ENCODE results near the gene QRICH1.

QRICH1 gene, protein sequence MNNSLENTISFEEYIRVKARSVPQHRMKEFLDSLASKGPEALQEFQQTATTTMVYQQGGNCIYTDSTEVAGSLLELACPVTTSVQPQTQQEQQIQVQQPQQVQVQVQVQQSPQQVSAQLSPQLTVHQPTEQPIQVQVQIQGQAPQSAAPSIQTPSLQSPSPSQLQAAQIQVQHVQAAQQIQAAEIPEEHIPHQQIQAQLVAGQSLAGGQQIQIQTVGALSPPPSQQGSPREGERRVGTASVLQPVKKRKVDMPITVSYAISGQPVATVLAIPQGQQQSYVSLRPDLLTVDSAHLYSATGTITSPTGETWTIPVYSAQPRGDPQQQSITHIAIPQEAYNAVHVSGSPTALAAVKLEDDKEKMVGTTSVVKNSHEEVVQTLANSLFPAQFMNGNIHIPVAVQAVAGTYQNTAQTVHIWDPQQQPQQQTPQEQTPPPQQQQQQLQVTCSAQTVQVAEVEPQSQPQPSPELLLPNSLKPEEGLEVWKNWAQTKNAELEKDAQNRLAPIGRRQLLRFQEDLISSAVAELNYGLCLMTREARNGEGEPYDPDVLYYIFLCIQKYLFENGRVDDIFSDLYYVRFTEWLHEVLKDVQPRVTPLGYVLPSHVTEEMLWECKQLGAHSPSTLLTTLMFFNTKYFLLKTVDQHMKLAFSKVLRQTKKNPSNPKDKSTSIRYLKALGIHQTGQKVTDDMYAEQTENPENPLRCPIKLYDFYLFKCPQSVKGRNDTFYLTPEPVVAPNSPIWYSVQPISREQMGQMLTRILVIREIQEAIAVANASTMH

DNA sequence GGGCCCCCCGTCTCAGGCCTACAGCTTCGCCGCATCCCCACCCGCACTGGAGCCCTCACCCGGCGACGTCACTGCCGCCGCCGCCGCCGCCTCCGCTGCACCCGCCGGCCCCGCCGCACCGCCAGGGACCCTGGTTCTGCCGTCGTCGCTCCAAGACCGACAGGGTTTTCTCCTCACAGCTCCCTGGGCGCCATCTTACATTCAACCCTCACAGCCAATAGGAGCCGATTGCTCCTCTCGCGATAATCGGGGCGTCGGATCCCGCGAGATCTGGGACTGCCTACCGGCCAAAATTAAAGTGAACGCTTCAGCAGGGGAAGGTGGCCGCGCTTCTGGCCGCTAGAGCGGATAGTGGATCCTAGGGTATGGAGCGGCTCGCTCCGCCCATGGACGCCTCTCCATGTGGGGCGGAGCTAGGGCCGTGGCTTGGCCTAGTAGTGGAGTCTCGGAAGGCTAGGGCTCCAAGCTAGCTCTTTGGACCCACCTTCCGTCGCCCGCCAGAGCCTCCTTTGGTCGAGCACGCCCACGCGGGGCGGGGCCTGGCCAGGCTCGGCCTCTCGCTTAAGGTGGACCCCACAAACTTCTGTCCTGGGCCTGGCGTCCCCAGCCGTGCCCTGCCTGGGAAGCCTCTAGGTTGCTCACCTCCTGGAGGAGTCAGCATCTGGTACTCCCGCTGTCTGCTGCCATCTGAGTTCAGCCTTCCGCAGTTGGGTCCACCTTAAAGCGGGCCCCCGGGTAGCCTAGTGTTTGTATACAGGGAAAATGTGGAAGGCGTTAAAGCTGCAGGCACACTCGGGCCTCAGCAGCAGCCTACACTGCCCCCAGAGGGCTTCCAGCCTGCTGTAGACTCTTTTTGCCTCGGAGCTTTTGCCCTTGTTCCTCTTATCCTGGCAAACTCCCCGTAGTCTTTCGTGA lies at the start of gene QRICH1:
Gene QRICH1, minus strand, starts transcription at position 219 of the 915 bp plus-strand sequence. CDS start 17,054 bp downstream, outside the sequence.
- peak; percentile 97 for DNase-seq
- Mint-ChIP-seq H3K36me3 (ENCODE audit: low read depth) (peaks cover 75% of the 10 kb centered on the region), H3K27ac (peak within 1 kb of the TSS; percentile 98), H3K4me1 (ENCODE audit: low read depth) (peaks cover 38% of the 10 kb centered on the region), H3K9me3 (no peaks in the 10 kb centered on the region), H3K27me3 (no peaks in the 10 kb centered on the region), H3K4me3 (peak within 1 kb of the TSS; percentile 93)

GRCh38 chr3:49140080-49140479 lies 46.2 kb upstream of the QRICH1 start:
- Mint-ChIP-seq H3K4me3 (no peak overlapping the region), H3K27me3 (peaks cover 6% of the 10 kb centered on the region), H3K9me3 (peaks cover 4% of the 10 kb centered on the region), H3K27ac (no peak overlapping the region), H3K36me3 (ENCODE audit: low read depth) (no peaks in the 10 kb centered on the region), H3K4me1 (ENCODE audit: low read depth) (no peaks in the 10 kb centered on the region)
- no peak for DNase-seq

GRCh38 chr3:49135499-49135898 lies 41.6 kb upstream of the QRICH1 start:
- Mint-ChIP-seq H3K27ac (no peak overlapping the region), H3K27me3 (peaks cover 33% of the 10 kb centered on the region), H3K4me3 (no peak overlapping the region), H3K36me3 (ENCODE audit: low read depth) (no peaks in the 10 kb centered on the region), H3K4me1 (ENCODE audit: low read depth) (peaks cover 1% of the 10 kb centered on the region), H3K9me3 (no peaks in the 10 kb centered on the region)
- no peak for DNase-seq

- H3K36me3 Mint-ChIP-seq (ENCODE audit: low read depth) = no peaks in the 10 kb centered on the region
- DNase-seq = no peak
- no peak overlapping the region for H3K4me3 Mint-ChIP-seq
- no peaks in the 10 kb centered on the region for H3K9me3 Mint-ChIP-seq
- H3K4me1 Mint-ChIP-seq (ENCODE audit: low read depth) = peaks cover 1% of the 10 kb centered on the region
- H3K27me3 Mint-ChIP-seq = peaks cover 33% of the 10 kb centered on the region
- H3K27ac Mint-ChIP-seq = no peak overlapping the region
Measured at GRCh38 chr3:49134471-49135265, 40.8 kb upstream of the QRICH1 start.

- Mint-ChIP-seq H3K9me3 (no peaks in the 10 kb centered on the region), H3K4me1 (ENCODE audit: low read depth) (peaks cover 1% of the 10 kb centered on the region), H3K27me3 (peaks cover 33% of the 10 kb centered on the region), H3K27ac (no peak overlapping the region), H3K36me3 (ENCODE audit: low read depth) (no peaks in the 10 kb centered on the region), H3K4me3 (no peak overlapping the region)
- no peak for DNase-seq
Measured at GRCh38 chr3:49133226-49133951, 39.5 kb upstream of the QRICH1 start.

DNA sequence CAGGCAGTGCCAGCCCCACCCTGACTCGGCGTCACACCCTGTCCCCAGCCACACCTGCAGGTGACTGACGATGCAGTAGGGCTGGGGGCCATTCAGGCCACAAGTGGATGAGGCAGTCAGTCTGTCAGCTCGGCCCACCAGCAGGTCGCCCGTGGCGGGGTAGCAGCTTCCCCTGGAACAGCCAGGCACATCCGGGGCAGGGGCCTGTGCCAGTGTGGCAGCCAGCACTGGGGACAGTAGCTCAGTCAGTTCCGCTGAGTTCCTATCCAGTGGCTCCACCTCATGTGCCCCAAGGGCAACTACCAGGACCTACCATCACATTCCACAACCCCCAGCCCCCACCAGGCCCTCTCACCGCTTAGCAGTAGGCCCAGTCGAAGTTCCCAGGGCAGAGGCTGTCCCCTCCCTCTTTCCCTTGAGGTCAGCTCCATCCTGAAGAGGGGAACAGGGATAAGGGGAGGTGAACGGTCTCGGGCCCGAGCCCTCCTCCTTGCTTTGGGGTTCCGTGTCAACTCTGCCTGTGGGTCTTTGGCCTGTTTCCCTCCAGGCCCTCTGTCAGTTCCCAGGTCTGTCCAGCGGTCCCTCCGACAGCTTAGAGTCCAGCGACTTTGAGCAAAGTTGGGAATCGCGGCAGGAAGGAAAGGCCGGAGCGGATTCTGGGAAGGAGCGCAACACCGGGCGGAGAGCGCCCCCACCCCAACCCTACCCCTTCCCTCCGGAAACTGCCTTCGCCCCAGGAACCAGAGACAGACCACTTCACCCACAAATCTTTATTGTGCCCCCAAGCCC lies 38.8 kb upstream of the QRICH1 start, which contains the start of gene LAMB2:
Gene LAMB2, minus strand, starts transcription at position 614 of the 789 bp plus-strand sequence. Its CDS starts 183 bp downstream, at position 431.
- Mint-ChIP-seq H3K27me3 (peaks cover 30% of the 10 kb centered on the region), H3K4me3 (no peak within 1 kb of the TSS), H3K27ac (no peak within 1 kb of the TSS), H3K9me3 (no peaks in the 10 kb centered on the region), H3K4me1 (ENCODE audit: low read depth) (peaks cover 1% of the 10 kb centered on the region), H3K36me3 (ENCODE audit: low read depth) (no peaks in the 10 kb centered on the region)
- no peak for DNase-seq

GRCh38 chr3:49132073-49132436 lies 38.2 kb upstream of the QRICH1 start:
- no peak overlapping the region for H3K27ac Mint-ChIP-seq
- H3K36me3 Mint-ChIP-seq (ENCODE audit: low read depth) = no peaks in the 10 kb centered on the region
- H3K4me1 Mint-ChIP-seq (ENCODE audit: low read depth) = peaks cover 1% of the 10 kb centered on the region
- no peak for DNase-seq
- H3K9me3 Mint-ChIP-seq = no peaks in the 10 kb centered on the region
- H3K27me3 Mint-ChIP-seq = peaks cover 27% of the 10 kb centered on the region
- no peak overlapping the region for H3K4me3 Mint-ChIP-seq

- Mint-ChIP-seq H3K4me1 (ENCODE audit: low read depth) (peaks cover 1% of the 10 kb centered on the region), H3K36me3 (ENCODE audit: low read depth) (no peaks in the 10 kb centered on the region), H3K27me3 (peaks cover 27% of the 10 kb centered on the region), H3K9me3 (no peaks in the 10 kb centered on the region), H3K27ac (no peak overlapping the region), H3K4me3 (no peak overlapping the region)
- no peak for DNase-seq
Measured at GRCh38 chr3:49131576-49131975, 37.7 kb upstream of the QRICH1 start.

DNA sequence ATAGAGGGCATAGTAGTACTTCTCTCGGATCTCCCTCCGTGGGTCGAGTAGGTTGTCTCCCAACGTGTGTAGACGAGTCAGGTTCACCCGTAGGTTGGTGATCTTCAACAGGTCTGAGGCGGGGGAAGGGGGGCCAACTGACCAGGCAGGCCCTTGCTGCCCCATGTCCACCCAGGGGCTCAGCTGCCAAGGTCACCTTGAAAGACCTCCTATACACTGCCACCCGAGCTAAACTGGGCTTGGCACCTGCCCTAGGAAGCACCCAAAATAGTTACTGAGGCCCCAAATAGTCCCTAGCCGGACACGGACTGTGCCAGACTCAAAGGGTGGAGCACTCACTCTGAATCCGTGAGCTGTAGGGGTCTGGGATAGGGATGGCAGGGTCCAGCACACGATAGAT lies 37.2 kb upstream of the QRICH1 start:
- peaks cover 1% of the 10 kb centered on the region for H3K4me1 Mint-ChIP-seq (ENCODE audit: low read depth)
- no peak overlapping the region for H3K4me3 Mint-ChIP-seq
- H3K27ac Mint-ChIP-seq = no peak overlapping the region
- no peaks in the 10 kb centered on the region for H3K9me3 Mint-ChIP-seq
- H3K27me3 Mint-ChIP-seq = peaks cover 27% of the 10 kb centered on the region
- DNase-seq = no peak
- no peaks in the 10 kb centered on the region for H3K36me3 Mint-ChIP-seq (ENCODE audit: low read depth)

DNA sequence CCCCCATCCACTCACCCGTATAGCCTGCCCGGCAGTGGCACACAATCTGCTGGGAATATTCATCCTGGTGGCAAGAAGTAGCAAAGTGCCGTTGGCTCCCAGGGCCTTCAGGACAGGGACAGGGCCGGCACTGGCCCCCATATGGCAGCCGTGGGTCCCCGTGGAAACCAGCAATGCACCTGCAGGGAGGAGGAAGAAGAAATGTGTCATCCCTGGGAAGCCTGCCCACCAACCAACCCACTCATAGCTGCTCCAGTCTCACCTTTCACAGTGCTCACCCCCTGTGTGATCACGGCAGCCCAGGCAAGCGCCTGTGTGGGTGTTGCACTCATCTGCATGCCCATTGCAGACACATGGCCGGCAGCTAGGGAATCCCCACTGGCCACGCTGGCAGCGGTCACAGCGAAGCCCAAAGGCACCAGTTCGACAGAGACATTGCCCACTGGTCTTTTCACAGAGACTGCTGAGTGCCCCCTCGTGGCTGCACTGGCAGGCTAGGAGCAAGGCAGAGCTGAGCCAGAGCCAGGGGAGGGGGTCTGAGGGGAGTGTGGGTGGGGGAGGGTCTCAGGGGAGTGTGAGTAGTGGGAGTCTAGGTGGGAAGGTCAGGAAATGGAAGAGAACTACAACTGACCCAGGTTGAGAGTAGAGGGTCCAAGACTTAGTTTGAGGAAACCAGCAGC lies 31.3 kb upstream of the QRICH1 start:
- no peaks in the 10 kb centered on the region for H3K27me3 Mint-ChIP-seq
- H3K27ac Mint-ChIP-seq = no peak overlapping the region
- no peak overlapping the region for H3K4me3 Mint-ChIP-seq
- DNase-seq = no peak
- H3K4me1 Mint-ChIP-seq (ENCODE audit: low read depth) = peaks cover 13% of the 10 kb centered on the region
- peaks cover 3% of the 10 kb centered on the region for H3K36me3 Mint-ChIP-seq (ENCODE audit: low read depth)
- H3K9me3 Mint-ChIP-seq = no peaks in the 10 kb centered on the region

- no peak for DNase-seq
- H3K36me3 Mint-ChIP-seq (ENCODE audit: low read depth) = peaks cover 7% of the 10 kb centered on the region
- no peaks in the 10 kb centered on the region for H3K27me3 Mint-ChIP-seq
Measured at GRCh38 chr3:49124203-49124602, 30.3 kb upstream of the QRICH1 start.

DNA sequence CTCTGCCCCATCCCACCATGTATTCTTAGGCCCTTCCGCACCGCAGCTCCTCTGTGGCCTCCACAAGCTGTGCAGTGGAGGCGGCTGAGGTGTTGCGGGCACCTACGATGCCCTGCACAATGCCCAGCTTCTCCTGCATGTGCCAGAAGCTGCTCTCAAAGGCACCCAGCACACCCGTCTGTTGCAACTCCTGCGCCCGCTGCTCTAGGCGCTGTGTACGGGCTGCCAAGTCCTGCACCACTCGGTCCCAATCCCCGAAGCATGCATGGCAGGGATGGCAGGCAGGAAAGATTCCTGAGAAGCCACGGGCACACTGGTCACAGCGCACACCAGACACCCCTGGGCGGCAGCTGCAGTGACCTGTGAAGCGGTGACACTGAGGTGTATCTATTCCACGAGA lies 29.8 kb upstream of the QRICH1 start:
- Mint-ChIP-seq H3K36me3 (ENCODE audit: low read depth) (peaks cover 13% of the 10 kb centered on the region), H3K27ac (no peak overlapping the region), H3K27me3 (no peaks in the 10 kb centered on the region), H3K4me3 (no peak overlapping the region), H3K9me3 (no peaks in the 10 kb centered on the region), H3K4me1 (ENCODE audit: low read depth) (peaks cover 25% of the 10 kb centered on the region)
- no peak for DNase-seq

More at GRCh38 chr3:49124203-49124602, 30.3 kb upstream of the QRICH1 start:
- Mint-ChIP-seq H3K9me3 (no peaks in the 10 kb centered on the region), H3K4me1 (ENCODE audit: low read depth) (peaks cover 20% of the 10 kb centered on the region), H3K27ac (no peak overlapping the region), H3K4me3 (no peak overlapping the region)
